G401 (cell line): ENCODE results near the gene ATP5PD. TPM values are rescaled to one million over a fixed set of nuclear protein-coding genes. Genes with fewer than 3 reads are reported as not detected.
"Not testable (repeated sequence)": the region's sequence is repeated elsewhere in the genome, so short reads cannot be mapped to it uniquely, and the experiment has no call there.

ENCODE experiments used
- DNase-seq: peaks from one replicate; pipeline ENCODE4 v3.0.0-alpha.2; 2015; ENCODE audit warnings: low spot score
- in situ Hi-C: cut with HindIII; loops from 2 replicates; pipeline ENCODE4 v1.10.0; 2016; ENCODE audit warnings: low sequenced_read_pairs, mixed read lengths
- total RNA-seq: library from RNA; depleted of rRNA; stranded (reverse); fragments of >200 nt; shearing (Covaris generic); gene quantifications from 2 replicates; pipeline ENCODE4 v1.2.3, GENCODE V29; 2014

Gene ATP5PD
- total RNA-seq, 1 experiment from 2014 or later, result 238 TPM

DNA sequence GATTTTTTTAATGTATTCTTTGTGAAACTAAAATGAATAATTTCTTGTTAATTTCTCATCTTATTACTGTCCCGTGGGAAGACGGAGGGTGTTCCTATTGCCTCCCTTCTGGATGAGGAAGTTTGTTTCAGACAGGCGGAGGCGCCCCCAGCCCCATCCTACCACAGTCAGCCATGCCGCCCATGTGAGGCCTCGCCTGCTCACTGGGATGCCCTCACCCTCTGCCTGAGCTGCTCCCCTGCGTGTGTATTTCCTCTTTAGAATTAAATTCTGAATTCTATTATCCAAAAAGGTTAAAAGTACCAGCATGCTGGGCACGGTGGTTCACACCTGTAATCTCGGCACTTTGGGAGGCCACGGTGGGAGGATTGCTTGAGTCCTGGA lies 14.3 kb upstream of the ATP5PD start:
- DNase-seq, result no peak

DNA sequence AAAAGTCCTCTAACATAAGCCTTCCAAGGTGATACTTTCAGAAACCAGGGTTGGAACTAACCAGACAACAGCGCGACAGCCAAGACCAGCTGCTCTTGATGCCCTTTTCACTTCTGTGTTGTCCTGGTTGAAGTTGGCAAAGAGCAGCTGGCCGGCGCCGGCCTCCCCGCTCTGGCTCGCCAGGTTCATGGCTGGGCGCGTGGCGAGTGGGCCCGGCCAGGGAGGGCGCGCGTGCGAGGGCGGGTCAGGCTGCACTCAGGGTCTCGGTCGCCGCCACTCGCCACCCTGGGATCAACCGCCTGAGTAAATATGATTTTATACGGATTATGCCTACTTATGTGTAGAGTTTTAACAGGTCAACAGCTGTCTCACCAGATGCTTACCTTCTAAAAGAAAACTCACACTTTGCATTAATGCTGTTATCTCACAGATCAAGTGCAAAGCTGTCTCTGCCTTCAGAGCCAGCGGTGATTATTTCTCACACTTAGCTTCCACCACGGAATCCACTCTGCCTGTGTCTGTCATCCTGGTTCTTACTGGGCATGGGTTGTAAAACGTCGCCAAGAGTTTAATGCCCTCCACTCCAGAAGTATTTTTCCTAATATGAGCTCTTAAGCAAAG lies 13.8 kb upstream of the ATP5PD start:
- in situ Hi-C loops, result no loop called here
- no peak for DNase-seq

More for the DNA sequence above, 14.3 kb upstream of the ATP5PD start:
- in situ Hi-C loops, result no loop called here

DNA sequence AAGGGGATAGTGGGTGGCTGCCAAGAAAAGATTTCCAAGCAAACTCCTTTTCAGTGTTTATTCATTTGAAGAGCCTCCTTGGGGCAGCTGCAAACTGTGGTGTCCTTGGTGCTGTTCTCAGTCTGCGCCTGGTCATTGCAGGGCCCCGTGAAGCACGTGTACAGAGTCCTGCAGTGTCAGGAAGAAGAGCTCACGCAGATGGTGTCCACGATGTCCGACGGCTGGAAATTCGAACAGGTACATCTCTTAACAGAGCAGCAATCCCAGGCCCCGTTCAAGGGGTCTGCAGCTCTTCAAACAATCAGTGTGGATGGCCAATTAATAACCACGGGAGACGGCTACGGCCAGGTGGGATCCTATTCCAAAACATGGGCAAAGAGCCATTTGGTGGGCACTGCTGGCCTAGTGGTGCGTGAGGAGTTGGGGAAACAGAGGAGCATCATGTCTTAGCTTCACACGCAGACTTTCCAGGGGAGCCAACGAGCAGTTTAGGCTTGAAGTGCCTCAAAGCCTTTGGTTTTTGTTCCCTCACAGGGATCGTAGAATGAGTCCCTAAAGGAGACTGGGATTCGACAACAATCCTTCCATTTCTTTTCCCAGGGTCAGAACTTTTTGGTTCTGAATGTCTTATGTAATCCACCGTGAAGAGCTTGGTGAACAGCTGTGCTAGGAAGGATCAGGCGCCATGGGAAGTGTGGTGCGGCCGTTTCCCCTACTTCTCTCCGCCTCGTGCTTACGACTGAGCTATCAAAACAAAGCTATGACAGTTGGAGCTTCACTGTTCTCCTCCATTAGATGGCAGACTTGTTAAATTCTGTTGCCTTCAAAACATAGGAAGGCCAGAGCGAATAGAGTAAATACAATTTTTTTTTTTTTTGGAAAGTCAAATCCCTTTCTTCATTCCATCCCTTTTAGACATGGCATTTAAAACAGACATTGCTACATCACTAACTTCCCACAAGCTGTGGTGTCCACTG lies 12.9 kb upstream of the ATP5PD start:
- DNase-seq, result peak; percentile 90
- in situ Hi-C loops, result no loop called here

DNA sequence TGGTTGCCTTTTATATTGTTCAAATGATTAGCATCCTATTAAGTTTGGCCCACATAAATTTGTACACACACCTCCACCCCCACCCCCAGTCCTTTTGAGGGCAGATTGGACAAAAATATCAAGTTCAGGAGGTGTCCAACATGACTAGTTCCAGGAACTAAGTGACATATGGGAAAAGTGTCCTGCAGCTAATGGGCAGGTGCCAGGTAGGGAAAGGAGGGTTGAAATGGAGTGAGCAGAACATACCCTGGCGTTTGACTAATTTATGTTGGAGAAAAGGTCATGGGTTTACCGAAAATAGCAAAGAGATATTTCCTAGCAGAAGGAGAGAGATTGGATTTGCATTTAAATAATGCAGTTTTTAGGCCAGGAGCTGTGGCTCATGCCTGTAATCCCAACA lies 5.2 kb upstream of the ATP5PD start:
- in situ Hi-C loops, result no loop called here
- DNase-seq, result peak; percentile 99

DNA sequence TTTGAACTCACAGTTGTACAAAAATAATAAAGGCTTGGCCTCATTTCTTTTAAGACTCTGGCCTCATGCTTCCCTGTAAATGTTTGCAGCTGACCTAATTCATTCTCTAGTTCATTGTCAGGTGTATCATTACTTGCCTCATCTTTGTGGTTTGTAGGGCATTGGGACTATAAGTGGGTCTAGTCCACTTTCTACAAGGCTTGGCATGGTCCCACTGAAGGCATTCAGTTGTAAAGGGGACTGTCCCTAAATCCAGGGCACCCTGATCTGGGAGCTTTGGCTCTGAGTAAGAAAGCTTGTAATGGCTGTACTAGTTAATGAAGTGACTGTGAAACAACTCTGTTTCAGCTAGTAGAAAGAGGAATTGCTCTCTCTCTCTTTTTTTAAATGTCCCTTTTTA lies 2.9 kb upstream of the ATP5PD start:
- in situ Hi-C loops, result no loop called here
- peak; percentile 34 for DNase-seq

DNA sequence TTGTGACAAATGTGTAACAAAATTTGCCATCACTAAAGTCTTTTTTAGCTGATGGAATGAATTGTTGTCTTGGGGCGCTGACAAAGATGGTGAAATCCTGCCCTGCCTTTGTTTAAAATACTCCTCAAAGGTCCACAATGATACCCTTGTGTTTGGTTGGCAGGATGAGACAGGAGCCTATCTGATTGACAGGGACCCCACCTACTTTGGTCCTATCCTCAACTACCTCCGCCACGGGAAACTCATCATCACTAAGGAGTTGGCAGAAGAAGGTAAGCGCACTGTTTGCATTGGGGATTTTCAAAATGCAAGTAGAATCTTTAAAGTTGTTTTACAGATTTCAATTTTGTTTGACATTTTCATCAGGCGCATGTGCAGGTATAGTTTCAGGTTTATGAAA lies 2.3 kb upstream of the ATP5PD start:
- in situ Hi-C loops, result no loop called here
- peak; percentile 50 for DNase-seq

DNA sequence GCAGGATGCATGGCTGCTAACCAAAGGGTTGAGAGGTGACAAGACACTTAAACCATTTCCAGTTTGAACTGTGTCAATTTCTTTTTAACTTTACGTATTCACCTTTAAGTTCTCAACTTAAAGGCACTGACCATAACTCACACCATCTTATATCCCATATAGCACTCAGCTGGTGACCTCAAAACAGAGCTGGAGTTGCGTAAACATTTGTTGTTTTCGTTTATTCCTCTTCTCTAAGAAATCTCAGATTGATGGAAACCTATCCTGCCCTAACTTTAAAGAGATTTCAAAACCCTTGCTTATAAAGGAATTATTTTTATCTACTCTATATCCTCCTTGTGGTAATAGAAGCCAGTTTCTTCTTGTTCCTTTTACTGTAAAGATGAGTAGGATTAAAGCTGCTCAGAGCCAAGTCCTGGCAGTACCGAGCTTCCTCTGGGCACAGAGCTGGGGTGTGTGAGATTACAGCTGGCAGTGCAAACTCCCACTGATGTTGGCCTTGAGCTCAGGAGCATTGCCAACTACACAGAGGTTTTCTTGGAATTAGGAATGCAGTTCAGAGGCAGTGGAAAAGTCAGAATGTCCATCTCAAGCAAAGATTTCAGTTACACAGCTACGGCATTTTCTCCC lies 1.6 kb upstream of the ATP5PD start:
- DNase-seq, result peak; percentile 54
- in situ Hi-C loops, result no loop called here

DNA sequence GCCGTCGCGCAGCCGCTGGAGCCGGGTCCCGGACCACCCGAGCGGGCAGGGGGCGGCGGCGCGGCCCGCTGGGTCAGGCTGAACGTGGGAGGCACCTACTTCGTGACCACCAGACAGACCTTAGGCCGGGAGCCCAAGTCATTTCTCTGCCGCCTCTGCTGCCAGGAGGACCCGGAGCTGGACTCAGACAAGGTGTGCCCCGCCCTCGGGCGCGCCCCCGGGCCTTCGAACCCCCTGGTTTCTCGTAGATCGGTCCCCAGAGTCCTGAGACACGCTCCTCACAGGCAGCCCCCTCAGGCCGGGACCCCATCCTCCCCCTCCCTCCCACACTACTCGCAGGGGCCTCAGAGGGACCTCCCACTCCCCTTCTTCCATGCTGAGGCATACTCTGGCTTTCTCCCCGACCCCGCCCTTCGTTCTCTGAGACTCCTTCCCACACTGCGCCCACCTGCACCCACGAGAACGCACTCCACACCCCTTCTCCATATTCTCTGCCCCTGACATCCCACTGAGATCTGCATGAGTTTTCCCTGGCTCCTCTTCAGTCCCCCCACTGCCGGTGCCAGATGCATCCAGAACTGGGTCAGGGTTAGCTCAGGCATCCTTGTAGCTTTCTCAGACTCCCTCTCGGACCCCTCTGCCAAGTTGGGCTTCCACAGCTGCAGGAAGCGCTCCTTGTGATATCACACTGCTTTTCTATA lies 779 bp upstream of the ATP5PD start:
- in situ Hi-C loops, result no loop called here
- DNase-seq, result peak; percentile 67

DNA sequence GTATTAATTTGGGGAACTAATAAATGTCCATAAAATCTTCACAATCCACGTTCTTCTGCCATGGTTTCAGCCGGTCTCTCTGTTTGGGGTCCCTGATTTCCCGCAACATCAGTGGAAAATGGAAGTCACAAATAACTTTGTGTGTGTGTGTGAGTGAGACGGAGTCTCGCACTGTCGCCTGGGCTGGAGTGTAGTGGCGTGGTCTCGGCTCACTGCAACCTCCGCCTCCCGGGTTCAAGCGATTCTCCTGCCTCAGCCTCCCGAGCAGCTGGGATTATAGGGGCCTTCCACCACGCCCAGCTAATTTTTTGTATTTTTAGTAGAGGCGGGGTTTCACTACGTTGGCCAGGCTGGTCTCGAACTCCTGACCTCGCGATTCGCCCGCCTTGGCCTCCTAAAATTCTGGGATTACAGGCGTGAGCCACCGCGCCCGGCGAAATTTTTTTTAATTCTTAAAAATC lies 793 bp downstream of the ATP5PD start:
- in situ Hi-C loops, result not testable (repeated sequence)

DNA sequence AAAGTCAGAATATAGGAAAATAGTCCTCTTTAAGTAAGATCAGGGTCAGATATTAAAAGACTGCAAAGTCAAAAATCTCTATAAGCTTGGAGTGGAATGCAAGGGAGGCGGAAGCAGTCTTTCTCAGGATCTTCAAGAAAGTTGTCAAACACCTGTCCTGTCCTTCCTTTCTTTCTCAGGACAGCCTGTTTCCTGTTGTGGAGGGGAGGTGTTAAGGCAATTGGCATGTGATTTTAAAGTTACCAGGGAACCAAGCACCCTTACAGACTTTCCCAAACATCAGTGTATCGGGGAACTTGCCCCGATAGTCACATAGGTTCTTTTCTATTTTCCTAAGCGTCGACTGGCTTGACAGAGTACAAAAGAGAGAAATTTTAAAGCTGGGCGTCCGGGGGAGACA lies 2.1 kb downstream of the ATP5PD start:
- DNase-seq, result no peak
- in situ Hi-C loops, result no loop called here

More for the DNA sequence above, 793 bp downstream of the ATP5PD start:
- DNase-seq, result not testable (repeated sequence)

DNA sequence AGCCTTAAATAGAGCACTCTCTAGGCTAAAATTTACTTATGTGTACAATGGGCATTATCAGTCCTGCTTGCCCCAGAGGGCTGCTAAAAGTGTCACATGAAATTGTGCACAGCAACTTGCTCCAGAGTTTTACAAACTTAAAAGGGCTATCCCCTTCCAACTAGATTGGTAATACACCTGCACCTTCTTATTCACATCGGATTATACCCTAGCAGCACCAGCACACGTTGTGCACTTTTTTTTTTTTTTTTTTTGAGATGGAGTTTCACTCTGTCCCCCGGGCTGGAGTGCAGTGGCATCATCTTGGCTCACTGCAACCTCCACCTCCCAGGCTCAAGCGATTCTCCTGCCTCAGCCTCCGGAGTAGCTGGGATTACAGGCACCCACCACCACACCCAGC lies 3.0 kb downstream of the ATP5PD start:
- DNase-seq, in situ Hi-C loops: not testable (repeated sequence)

DNA sequence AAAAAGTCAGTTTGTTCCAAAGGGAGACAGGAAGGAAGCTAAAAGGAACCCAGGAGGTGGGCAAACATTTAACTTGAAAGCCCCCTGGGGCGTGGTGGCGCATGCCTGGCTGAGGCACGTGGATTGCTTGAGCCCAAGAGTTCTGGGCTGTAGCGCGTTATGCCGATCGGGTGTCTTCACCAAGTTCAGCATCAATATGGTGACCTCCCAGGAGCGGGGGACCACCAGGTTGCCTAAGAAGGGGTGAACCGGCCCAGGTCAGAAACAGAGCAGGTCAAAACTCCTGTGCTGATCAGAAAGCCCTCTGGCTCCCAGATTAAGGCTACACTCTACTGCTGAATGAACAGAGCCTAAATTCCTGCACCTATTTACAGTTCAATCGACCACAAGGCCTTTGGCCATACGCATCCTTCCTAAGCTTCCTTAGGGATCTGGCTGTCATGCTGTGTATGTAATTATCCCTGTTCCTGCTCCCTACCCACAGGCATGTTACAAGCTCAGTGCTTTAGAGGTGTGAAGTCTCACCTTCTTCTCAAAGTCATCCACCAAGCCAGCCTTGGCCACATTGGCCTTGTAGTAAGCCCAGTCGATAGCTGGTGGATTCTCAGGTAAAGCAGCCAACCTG lies 5.0 kb downstream of the ATP5PD start:
- in situ Hi-C loops, result no loop called here
- no peak for DNase-seq

DNA sequence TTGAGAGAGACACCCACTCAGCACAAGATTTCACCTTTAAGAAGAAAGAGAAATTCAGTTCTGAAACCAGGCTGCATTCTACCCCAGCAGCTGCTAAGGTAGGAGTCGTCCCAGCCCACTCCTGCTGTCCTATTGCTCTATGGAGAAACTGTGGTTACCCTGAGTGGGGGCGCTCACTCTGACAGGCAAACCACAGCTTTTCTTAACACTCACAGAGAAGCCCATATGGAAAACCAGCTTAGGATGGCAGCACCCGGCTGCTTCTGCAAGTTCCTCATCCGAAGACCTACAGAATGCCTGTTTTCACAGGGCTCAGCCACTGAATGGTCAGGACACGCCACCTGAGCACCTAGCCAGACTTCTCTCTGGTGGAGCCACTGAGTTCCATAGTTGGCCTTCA lies 7.5 kb downstream of the ATP5PD start:
- in situ Hi-C loops, result no loop called here
- DNase-seq, result no peak

DNA sequence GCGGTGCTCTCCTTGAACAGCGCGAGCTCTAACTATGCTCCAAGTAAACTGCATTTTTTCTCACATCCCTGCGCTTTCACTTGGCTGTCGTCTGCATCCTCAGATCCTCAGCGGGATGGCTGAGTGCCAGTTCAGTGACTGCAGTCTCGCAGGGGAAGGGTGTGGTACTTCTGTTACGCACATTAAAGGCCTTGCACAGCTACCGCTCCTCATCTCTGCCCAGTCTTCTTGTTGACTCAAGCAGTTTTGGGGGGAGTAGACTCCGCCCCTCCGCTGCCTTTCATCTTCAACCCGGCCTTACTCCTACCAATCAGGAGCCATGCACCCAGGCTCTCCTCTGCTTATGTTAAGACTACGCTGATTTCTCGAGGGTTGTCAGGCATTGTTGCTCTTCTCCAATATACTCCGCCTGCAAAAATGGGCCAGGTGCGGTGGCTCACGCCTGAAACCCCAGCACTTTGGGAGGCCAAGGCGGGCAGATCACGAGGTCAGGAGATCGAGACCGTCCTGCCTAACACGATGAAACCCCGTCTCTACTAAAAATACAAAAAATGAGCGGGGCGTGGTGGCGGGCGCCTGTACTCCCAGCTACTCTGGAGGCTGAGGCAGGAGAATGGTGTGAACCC lies 10.0 kb downstream of the ATP5PD start:
- peak; percentile 80 for DNase-seq

DNA sequence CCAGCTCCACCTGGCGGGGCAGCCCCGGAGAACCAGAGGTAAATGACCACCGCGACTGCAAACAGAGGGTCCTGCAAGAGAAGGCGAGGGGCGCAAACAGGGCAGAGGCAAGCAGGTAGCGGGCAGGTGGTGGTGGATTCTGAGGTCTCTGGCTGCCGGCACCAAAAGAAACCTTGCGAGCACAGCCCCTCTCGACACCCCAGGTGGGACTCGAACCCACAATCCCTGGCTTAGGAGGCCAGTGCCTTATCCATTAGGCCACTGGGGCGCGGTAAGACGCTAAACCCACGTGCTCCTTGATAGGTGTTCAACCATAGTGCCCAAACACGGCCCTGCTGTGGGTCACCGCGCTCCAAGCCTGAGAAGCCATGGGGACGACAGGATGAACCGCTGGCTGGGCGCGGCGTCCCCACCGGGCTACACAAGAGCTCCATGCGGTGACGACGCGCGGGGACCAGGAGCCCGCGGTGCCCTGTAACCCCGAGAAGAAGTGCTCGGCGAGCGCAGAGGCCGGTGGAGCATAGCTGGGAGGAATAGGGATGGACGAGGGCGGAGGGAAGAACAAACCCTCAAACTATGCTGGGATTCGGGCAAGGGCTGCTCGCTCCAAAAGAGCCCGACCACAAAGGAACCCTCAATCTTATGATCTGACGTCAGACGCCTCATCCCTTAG lies 12.4 kb downstream of the ATP5PD start:
- in situ Hi-C loops, result no loop called here
- peak; percentile 85 for DNase-seq

More for the DNA sequence above, 10.0 kb downstream of the ATP5PD start:
- in situ Hi-C loops, result no loop called here

DNA sequence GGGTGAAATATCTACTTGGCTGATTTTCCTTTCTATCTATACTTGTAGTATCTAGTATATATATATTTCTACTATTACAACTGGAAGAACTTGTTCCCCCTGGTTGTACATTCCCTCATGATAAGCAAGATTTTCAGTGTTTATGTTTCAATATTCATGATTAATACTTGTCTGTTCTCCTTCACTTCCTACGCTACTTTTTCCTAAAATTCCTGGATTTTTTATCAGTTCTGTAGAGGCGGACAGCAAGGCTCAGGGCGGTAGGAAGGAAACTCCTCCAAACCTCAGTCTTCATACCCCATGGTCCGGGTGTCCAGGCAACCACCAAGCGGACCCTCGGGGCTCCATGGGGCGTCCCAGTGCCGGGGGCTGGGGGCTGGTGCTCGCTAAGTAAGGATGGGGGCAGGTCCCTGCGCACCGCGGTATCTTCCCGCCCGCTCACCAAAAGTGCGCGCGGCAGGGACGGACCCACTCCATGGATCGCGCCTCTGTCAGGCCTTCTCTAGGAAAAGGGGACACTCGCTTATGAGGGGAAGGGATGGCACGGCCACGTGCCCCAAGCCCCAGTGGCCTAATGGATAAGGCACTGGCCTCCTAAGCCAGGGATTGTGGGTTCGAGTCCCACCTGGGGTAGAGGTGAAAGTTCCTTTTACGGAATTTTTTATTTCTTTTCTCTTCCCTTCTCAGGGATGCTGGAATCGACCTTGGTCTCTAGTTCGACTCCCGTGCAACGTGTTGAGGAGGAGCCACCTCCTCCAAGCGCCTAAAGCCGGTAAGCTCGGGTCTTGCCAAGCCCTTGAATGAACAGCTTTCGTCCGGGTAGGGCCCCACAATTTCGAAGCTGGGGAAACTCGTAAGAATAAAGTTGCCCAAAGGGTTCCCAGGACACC lies 13.2 kb downstream of the ATP5PD start:
- peak; percentile 92 for DNase-seq
- in situ Hi-C loops, result no loop called here

DNA sequence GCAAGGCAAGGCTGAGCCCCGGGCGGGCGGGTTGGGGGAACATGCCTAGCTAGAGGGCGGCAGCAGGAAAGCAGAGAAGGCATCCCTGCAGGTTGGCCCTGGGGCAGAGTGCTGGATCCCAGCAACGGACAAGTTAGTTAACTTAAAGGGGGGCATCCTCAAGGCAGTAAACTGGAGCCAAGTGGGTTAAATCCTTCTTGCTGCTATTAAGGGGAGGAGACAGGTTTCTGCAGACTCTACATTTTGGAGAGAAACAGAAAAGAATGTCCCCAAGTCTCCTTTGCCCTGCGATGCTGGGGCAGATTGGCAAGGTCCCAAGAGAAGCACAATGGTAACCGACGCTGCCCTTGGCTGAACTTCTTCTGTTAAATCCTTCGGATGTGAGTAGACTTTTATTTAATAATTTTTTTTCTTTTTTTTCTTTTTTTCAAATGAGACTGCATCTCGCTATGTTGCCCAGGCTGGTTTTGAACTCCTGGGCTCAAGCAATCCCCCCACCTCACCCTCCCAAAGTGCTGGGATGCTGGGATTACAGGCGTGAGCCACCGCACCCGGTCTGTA lies 14.0 kb downstream of the ATP5PD start:
- in situ Hi-C loops, result no loop called here
- DNase-seq, result no peak
